ENCODE measurements around the gene CEP104.

Gene CEP104

GRCh38 chr1:3900150-3900968 lies 43.3 kb upstream of the CEP104 start, which contains the start of gene C1orf174:
TSS of gene C1orf174 (minus strand) at chr1:3900272. CDS start at chr1:3900186, 86 bp downstream.
- ChIA-PET CTCF (no interaction called here), POLR2A (interaction anchor here (0.6 to 1.0 kb wide), 2 partner anchors 14 to 43 kb away, joined by 3 read pairs; partner anchors contain the start of genes CEP104 and DFFB)
- DNase-seq (ENCODE audit: extremely low spot score), result peak; percentile 91
- no peak for TF ChIP-seq BHLHE40 (IDR thresholded peaks at IDR 0.05; ENCODE audit: borderline replicate concordance)
- peak; percentile 47; the same call in 1 of the 2 replicates for TF ChIP-seq FOXM1 (IDR thresholded peaks at IDR 0.05; ENCODE audit: borderline replicate concordance)
- peak; percentile 38; the same call in 1 of the 2 replicates for TF ChIP-seq L3MBTL2 (conservative IDR thresholded peaks at IDR 0.05)
- no peak for TF ChIP-seq HDGF (IDR thresholded peaks at IDR 0.05; ENCODE audit: borderline replicate concordance)
- TF ChIP-seq SP1 (IDR thresholded peaks at IDR 0.05), result no peak
- TF ChIP-seq NFRKB (IDR thresholded peaks at IDR 0.05), result peak; percentile 83
- TF ChIP-seq FOXA1 (IDR thresholded peaks at IDR 0.05), result no peak
- no peak; the same call in 1 of the 2 replicates for TF ChIP-seq ELF4 (IDR thresholded peaks at IDR 0.05)
- TF ChIP-seq TARDBP (IDR thresholded peaks at IDR 0.05), result peak; percentile 66; the same call in 1 of the 2 replicates
- TF ChIP-seq ARNT (IDR thresholded peaks at IDR 0.05), result no peak
- TF ChIP-seq PKNOX1 (IDR thresholded peaks at IDR 0.05), result no peak

- POLR2A ChIA-PET, result interaction anchor here (0.6 to 1.0 kb wide), 4 partner anchors 12 to 131 kb away, joined by 3 to 4 read pairs (median 3); partner anchors contain the start of genes CEP104 and DFFB
- no peak for DNase-seq (ENCODE audit: extremely low spot score)
- CTCF ChIA-PET, result no interaction called here
- no peak for TF ChIP-seq TARDBP (IDR thresholded peaks at IDR 0.05)
- TF ChIP-seq ARNT (IDR thresholded peaks at IDR 0.05), result no peak
- no peak for TF ChIP-seq FOXA1 (IDR thresholded peaks at IDR 0.05)
- TF ChIP-seq ELF4 (IDR thresholded peaks at IDR 0.05), result no peak
- TF ChIP-seq SUZ12 (IDR thresholded peaks at IDR 0.05), result no peak
- TF ChIP-seq SP1 (IDR thresholded peaks at IDR 0.05), result no peak
- TF ChIP-seq LEF1 (IDR thresholded peaks at IDR 0.05; ENCODE audit: borderline replicate concordance), result no peak
- TF ChIP-seq NFRKB (IDR thresholded peaks at IDR 0.05), result no peak
- no peak for TF ChIP-seq L3MBTL2 (conservative IDR thresholded peaks at IDR 0.05)
- TF ChIP-seq PKNOX1 (IDR thresholded peaks at IDR 0.05), result no peak
- no peak for TF ChIP-seq BHLHE40 (IDR thresholded peaks at IDR 0.05; ENCODE audit: borderline replicate concordance)
- no peak for TF ChIP-seq FOXK2 (IDR thresholded peaks at IDR 0.05)
- TF ChIP-seq CTBP1 (IDR thresholded peaks at IDR 0.05; ENCODE audit: borderline replicate concordance), result no peak
- TF ChIP-seq HDGF (IDR thresholded peaks at IDR 0.05; ENCODE audit: borderline replicate concordance), result no peak
- TF ChIP-seq ZNF384 (IDR thresholded peaks at IDR 0.05), result no peak
Observed at GRCh38 chr1:3899754-3900149, 42.7 kb upstream of the CEP104 start.

- DNase-seq (ENCODE audit: extremely low spot score), result no peak
- TF ChIP-seq BHLHE40 (IDR thresholded peaks at IDR 0.05; ENCODE audit: borderline replicate concordance) (no peak), PKNOX1 (IDR thresholded peaks at IDR 0.05) (no peak), FOXM1 (IDR thresholded peaks at IDR 0.05; ENCODE audit: borderline replicate concordance) (no peak), CTBP1 (IDR thresholded peaks at IDR 0.05; ENCODE audit: borderline replicate concordance) (no peak), SUZ12 (IDR thresholded peaks at IDR 0.05) (no peak), LEF1 (IDR thresholded peaks at IDR 0.05; ENCODE audit: borderline replicate concordance) (no peak), FOXA1 (IDR thresholded peaks at IDR 0.05) (no peak), ARNT (IDR thresholded peaks at IDR 0.05) (no peak), SP1 (IDR thresholded peaks at IDR 0.05) (no peak), FOXK2 (IDR thresholded peaks at IDR 0.05) (no peak), ZNF384 (IDR thresholded peaks at IDR 0.05) (no peak), HDGF (IDR thresholded peaks at IDR 0.05; ENCODE audit: borderline replicate concordance) (no peak), TARDBP (IDR thresholded peaks at IDR 0.05) (no peak)
- ChIA-PET CTCF (no interaction called here), POLR2A (interaction anchor here (0.6 to 0.7 kb wide), 3 partner anchors 11 to 132 kb away, joined by 3 to 4 read pairs (median 3); partner anchors contain the start of genes CEP104 and DFFB)
Observed at GRCh38 chr1:3898994-3899753, 42.2 kb upstream of the CEP104 start.

- no peak for DNase-seq (ENCODE audit: extremely low spot score)
- TF ChIP-seq LEF1 (IDR thresholded peaks at IDR 0.05; ENCODE audit: borderline replicate concordance) (no peak), L3MBTL2 (conservative IDR thresholded peaks at IDR 0.05) (no peak)
- ChIA-PET POLR2A (no interaction called here), CTCF (no interaction called here)
Observed at GRCh38 chr1:3898475-3898735, 41.4 kb upstream of the CEP104 start.

- ChIA-PET CTCF (no interaction called here), POLR2A (no interaction called here)
- DNase-seq (ENCODE audit: extremely low spot score), result no peak
- TF ChIP-seq FOXK2 (IDR thresholded peaks at IDR 0.05), result no peak
- TF ChIP-seq SP1 (IDR thresholded peaks at IDR 0.05), result no peak
- TF ChIP-seq FOXA1 (IDR thresholded peaks at IDR 0.05), result no peak
- no peak for TF ChIP-seq LEF1 (IDR thresholded peaks at IDR 0.05; ENCODE audit: borderline replicate concordance)
- no peak for TF ChIP-seq PKNOX1 (IDR thresholded peaks at IDR 0.05)
- TF ChIP-seq SUZ12 (IDR thresholded peaks at IDR 0.05), result no peak
- no peak for TF ChIP-seq BHLHE40 (IDR thresholded peaks at IDR 0.05; ENCODE audit: borderline replicate concordance)
- no peak for TF ChIP-seq ARNT (IDR thresholded peaks at IDR 0.05)
- TF ChIP-seq CTBP1 (IDR thresholded peaks at IDR 0.05; ENCODE audit: borderline replicate concordance), result no peak
Observed at GRCh38 chr1:3896396-3897000, 39.5 kb upstream of the CEP104 start.
